ENCODE data around the gene FBXO2.

GRCh38 chr1:11628767-11629166 lies 25.5 kb downstream of the FBXO2 start:
- no peak for TF ChIP-seq RFX5 (IDR thresholded peaks at IDR 0.05; ENCODE audit: low read depth, low read length)
- no peak for TF ChIP-seq CTCF (conservative IDR thresholded peaks at IDR 0.05; ENCODE audit: low read depth, low read length)

All from IMR-90 (cell line).